Right lobe of liver (tissue), 6 donors: Measurements from ENCODE around the gene SPRR2F. TPM values are rescaled to one million over a fixed set of nuclear protein-coding genes. Genes with fewer than 3 reads are reported as not detected.

Experiments
- ATAC-seq, 4 donors: fragments of 200-7000 bp; cut with Tn5 transposase; one replicate each; pipeline ENCODE4 v1.9.1; 2020; ENCODE audit warnings: mild to moderate bottlenecking in 4 of 4, moderate library complexity in 4 of 4
- DNase-seq, 3 donors: peaks; one replicate each; pipeline ENCODE4 v3.0.0-alpha.2; 2020
- H3K27ac ChIP-seq, 3 donors: fragments of 200-600 bp; one replicate each; pipeline ENCODE4 v1.8.0; 2022
- H3K27me3 ChIP-seq, 2 donors: fragments of 200-600 bp; one replicate each; pipeline ENCODE4 v1.8.0; 2022
- H3K36me3 ChIP-seq, 4 donors: fragments of 200-600 bp; sonication (generic) in 1 of 4; one replicate each; pipeline versions ENCODE4 v1.5.1 to v1.8.0; 2017 to 2022; ENCODE audit warnings: control low read depth in 1 of 4
- H3K4me1 ChIP-seq, 4 donors: fragments of 200-600 bp; sonication (generic) in 1 of 4; one replicate each; pipeline versions ENCODE4 v1.5.1 to v1.8.0; 2017 to 2022; ENCODE audit warnings: control low read depth in 1 of 4
- H3K4me3 ChIP-seq, 3 donors: fragments of 200-600 bp; one replicate each; pipeline ENCODE4 v1.8.0; 2022
- H3K9me3 ChIP-seq, 4 donors: fragments of 200-600 bp; sonication (generic) in 1 of 4; one replicate each; pipeline versions ENCODE4 v1.5.1 to v1.8.0; 2017 to 2022; ENCODE audit warnings: control low read depth in 1 of 4
- CTCF ChIP-seq, 4 donors: fragments of 200-600 bp in 3 of 4; fragments of 450-650 bp in 1 of 4; IDR thresholded peaks; one replicate each; pipeline versions ENCODE4 v1.5.1 to v1.8.0; 2016 to 2022; ENCODE audit warnings: antibody characterized with exemption in 4 of 4, mild to moderate bottlenecking in 2 of 4
- POLR2A ChIP-seq: fragments of 450-650 bp; IDR thresholded peaks from one replicate; pipeline ENCODE4 v1.6.1; 2017; ENCODE audit warnings: antibody characterized with exemption, mild to moderate bottlenecking
- WGBS: methylation state at CpG from one replicate; pipeline ENCODE4 v1.1.6; 2018; ENCODE audit warnings: low coverage, low lambda C conversion rate; ENCODE audit not compliant: insufficient coverage; ENCODE audit errors: missing lambda C conversion rate; 5-methylcytosine and 5-hydroxymethylcytosine counted together
- intact Hi-C, 2 donors: fragments of 100-400 bp; cut with DNase I; formaldehyde crosslinking; loops; one replicate each; pipeline versions ENCODE4 v1.11.2 to v1.14.1; 2022
- long read RNA-seq: library from polyadenylated mRNA; unstranded; transcript quantifications from one replicate; pipeline ENCODE4 v2.0.0, GENCODE V29; 2019
- total RNA-seq, 6 experiments: library from RNA; depleted of rRNA in 2 of 6; stranded (reverse); fragments of >200 nt in 2 of 6; fragmentation: NEBNext Ultra II Directional in 3 of 6; extraction: Animal tissue kit (Norgen Biotek cat#: 25700) in 3 of 6; gene quantifications; one replicate each; pipeline versions ENCODE4 v1.1.0 to v1.2.4, GENCODE V29; 2016 to 2023
- donor health status: DM: no; HTN: yes; CAD: no.
- donor health status: DM: no; HTN: no; CAD: no.
- donor health status: DM: no; HTN: no; CAD: no.
- donor health status: DM: no; HTN: yes; CAD: no.
- donor health status: DM: no; HTN: yes; CAD: no.

The SPRR2F gene
- not detected for total RNA-seq
- long read RNA-seq: 0 reads

- 77% methylated on average over 3 of the region's 3 CpGs for WGBS
- H3K36me3 ChIP-seq: no peaks in the 10 kb centered on the region
- no peak within 1 kb of the TSS for H3K4me3 ChIP-seq
- ATAC-seq (no peak), DNase-seq (no peak)
- H3K27ac ChIP-seq: no peak within 1 kb of the TSS
- H3K4me1 ChIP-seq: no peaks in the 10 kb centered on the region
- H3K9me3 ChIP-seq: no peaks in the 10 kb centered on the region
- no peaks in the 10 kb centered on the region for H3K27me3 ChIP-seq
- TF ChIP-seq POLR2A (no peak), CTCF (IDR thresholded peaks at IDR 0.05) (no peak)
- intact Hi-C loops: no loop called here
These were observed at the start of gene SPRR2F for GRCh38 chr1:153113416-153113815. Gene SPRR2F, minus strand, starts transcription at chr1:153113516. Its CDS starts 783 bp downstream, at chr1:153112733.

GRCh38 chr1:153155541-153155940 lies 42.2 kb upstream of the SPRR2F start:
- H3K27ac ChIP-seq: no peak overlapping the region
- no peak overlapping the region for H3K4me3 ChIP-seq
- DNase-seq (no peak), ATAC-seq (no peak)
- TF ChIP-seq POLR2A (no peak), CTCF (IDR thresholded peaks at IDR 0.05) (no peak)
- 67% methylated on average over 2 of the region's 2 CpGs for WGBS
- intact Hi-C loops: no loop called here
- no peaks in the 10 kb centered on the region for H3K27me3 ChIP-seq
- H3K9me3 ChIP-seq: no peaks in the 10 kb centered on the region
- H3K36me3 ChIP-seq: no peaks in the 10 kb centered on the region
- H3K4me1 ChIP-seq: no peaks in the 10 kb centered on the region

GRCh38 chr1:153152481-153152880 lies 39.2 kb upstream of the SPRR2F start:
- TF ChIP-seq POLR2A (no peak), CTCF (IDR thresholded peaks at IDR 0.05) (no peak)
- Histone ChIP-seq H3K27ac (no peak overlapping the region), H3K36me3 (no peaks in the 10 kb centered on the region), H3K27me3 (no peaks in the 10 kb centered on the region), H3K4me1 (no peaks in the 10 kb centered on the region), H3K9me3 (no peaks in the 10 kb centered on the region), H3K4me3 (no peak overlapping the region)
- 26% methylated on average over 3 of the region's 3 CpGs for WGBS
- intact Hi-C loops: no loop called here
- DNase-seq: no peak
- ATAC-seq: no peak

- Histone ChIP-seq H3K36me3 (no peaks in the 10 kb centered on the region), H3K4me3 (no peak within 1 kb of the TSS), H3K4me1 (no peaks in the 10 kb centered on the region), H3K9me3 (no peaks in the 10 kb centered on the region), H3K27me3 (no peaks in the 10 kb centered on the region), H3K27ac (no peak within 1 kb of the TSS)
- TF ChIP-seq CTCF (IDR thresholded peaks at IDR 0.05) (no peak), POLR2A (no peak)
- no peak for ATAC-seq
- intact Hi-C loops: no loop called here
- no peak for DNase-seq
- 31% methylated on average over 1 of the region's 1 CpG for WGBS
These were observed 37.5 kb upstream of the SPRR2F start, which contains the start of gene SPRR2G for GRCh38 chr1:153150846-153151245. Gene SPRR2G, minus strand, starts transcription at chr1:153150890. Its CDS starts 780 bp downstream, at chr1:153150110.

GRCh38 chr1:153141377-153141776 lies 28.1 kb upstream of the SPRR2F start:
- H3K9me3 ChIP-seq: no peaks in the 10 kb centered on the region
- ATAC-seq: no peak
- TF ChIP-seq CTCF (IDR thresholded peaks at IDR 0.05) (no peak), POLR2A (no peak)
- H3K27me3 ChIP-seq: no peaks in the 10 kb centered on the region
- intact Hi-C loops: no loop called here
- H3K4me1 ChIP-seq: no peaks in the 10 kb centered on the region
- no peak for DNase-seq
- 67% methylated on average over 2 of the region's 3 CpGs for WGBS
- no peak overlapping the region for H3K4me3 ChIP-seq
- H3K36me3 ChIP-seq: no peaks in the 10 kb centered on the region
- H3K27ac ChIP-seq: no peak overlapping the region
